HL-60/S4 (cell line): ENCODE measurements around the gene GTPBP10.
"Not testable (repeated sequence)": the region's sequence is repeated elsewhere in the genome, so short reads cannot be mapped to it uniquely, and the experiment has no call there.

Experiments
- in situ Hi-C: fragments of 300-500 bp; cut with MboI; formaldehyde crosslinking; loops from 2 replicates; pipeline ENCODE4 v1.14.3; 2022; ENCODE audit warnings: low sequenced_read_pairs

Gene GTPBP10, protein sequence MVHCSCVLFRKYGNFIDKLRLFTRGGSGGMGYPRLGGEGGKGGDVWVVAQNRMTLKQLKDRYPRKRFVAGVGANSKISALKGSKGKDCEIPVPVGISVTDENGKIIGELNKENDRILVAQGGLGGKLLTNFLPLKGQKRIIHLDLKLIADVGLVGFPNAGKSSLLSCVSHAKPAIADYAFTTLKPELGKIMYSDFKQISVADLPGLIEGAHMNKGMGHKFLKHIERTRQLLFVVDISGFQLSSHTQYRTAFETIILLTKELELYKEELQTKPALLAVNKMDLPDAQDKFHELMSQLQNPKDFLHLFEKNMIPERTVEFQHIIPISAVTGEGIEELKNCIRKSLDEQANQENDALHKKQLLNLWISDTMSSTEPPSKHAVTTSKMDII

DNA sequence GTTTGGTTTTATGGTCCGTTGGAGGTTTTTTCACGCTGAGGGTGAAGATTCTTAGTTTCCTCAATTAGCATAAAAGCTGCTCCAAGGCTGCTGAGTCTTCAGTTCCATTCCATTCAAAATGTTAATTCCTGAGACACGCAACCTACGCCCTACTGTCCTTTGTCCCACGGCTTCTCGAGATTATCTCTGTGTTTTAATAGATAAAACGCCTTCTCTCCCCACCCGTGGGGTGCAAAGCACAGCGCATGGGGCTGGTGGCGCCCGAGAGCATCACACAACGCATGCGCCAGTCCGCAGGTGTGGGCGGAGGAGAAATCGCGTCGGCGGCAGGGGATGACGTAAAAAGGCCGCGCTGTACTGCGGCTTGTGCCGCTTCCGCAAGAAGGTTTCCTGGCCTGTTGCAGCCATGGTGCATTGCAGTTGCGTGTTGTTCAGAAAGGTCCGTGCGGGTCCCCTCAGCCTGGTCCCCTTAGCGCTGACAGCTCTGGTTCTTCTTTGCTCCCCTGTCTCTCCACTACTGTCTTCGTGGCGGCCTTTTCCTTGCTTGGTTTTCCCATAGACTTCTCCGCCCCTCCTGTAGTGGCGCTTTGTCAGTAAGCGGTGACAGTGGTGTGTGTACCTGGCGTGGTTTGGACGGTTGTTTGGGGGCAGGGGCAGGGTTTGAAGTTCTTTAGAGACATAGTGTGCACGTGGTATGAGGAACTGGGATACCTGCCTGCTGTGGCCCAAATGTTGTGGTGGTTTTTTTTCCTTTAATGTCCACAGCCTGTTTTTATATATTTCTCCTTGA, at the start of gene GTPBP10:
Gene GTPBP10, plus strand, starts transcription at position 381 of the 790 bp plus-strand sequence. Its CDS starts 26 bp downstream, at position 407.
- in situ Hi-C loops: no loop called here

DNA sequence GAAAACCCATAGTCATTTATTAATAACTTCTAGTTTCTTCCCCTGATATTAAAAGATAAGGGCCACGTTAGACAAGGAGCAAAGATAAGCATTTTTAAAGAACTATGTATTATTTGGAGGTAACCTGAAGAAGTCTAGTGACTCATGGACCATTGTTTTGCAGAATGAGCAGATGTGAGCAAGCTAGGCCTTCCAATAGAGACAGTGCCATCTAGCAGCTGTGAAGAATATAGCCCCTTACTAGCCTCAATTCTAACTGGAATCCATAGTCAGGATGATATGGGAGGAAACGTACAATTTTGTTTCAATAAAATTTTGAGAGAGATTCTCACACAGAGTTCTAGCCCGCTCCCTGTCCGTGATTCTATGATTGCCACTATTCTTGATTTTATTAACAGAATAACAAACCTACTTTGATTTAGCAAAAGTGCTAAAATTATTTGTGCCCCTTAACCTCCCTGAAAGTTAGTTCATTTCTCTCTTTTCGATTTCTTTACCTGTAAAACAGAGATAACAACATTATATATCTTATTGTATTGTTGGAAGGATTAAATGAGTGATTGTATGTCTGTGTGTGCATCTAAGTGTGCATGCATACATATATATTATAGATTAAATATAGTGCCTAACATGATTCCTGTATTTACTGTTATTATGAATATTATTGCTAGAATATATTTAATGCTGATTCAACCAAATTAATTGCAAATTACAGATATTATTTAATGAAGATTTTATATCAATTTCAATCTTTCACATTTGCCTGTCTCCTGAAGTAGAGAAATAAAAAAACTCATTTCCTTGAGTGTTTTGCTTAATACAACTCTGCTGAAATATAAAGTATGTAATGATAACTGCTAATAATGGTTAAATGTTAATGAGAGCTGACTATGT, 48.1 kb upstream of the GTPBP10 start:
- in situ Hi-C loops: no loop called here

DNA sequence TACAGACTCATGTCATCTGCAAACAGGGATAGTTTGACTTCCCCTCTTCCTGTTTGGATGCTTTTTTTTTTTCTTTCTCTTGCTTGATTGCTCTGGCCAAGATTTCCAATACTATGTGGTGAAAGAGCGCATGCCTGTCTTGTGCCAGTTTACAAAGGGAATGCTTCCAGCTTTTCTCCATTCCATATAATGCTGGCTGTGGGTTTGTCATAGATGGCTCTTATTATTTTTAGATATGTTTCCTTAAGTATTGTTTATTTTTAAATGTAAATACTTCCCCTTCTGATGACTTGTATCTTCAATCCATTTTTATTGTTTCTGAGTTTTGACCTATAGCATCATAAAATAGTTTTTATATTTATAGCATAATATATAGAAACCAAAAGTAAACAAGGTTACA, 43.3 kb upstream of the GTPBP10 start:
- in situ Hi-C loops: no loop called here

DNA sequence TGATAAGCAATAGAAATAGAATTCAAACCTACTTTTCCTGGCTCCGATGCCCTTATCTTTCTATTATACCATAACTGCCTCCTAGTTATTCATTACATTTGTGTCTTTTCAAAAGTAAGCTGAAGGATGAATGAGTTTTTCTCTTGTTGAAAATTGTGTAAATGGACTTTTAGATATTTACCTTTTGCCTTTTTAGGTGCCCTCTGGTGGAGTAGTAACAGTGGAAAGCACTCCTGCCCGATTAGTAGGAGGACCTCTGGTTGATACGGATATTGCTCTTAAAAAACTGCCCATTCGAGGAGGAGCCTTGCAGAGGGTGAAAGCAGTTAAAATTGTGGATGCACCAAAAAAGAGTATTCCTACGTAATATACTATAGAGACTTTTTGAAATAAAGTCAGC, 36.6 kb upstream of the GTPBP10 start:
- in situ Hi-C loops: no loop called here

DNA sequence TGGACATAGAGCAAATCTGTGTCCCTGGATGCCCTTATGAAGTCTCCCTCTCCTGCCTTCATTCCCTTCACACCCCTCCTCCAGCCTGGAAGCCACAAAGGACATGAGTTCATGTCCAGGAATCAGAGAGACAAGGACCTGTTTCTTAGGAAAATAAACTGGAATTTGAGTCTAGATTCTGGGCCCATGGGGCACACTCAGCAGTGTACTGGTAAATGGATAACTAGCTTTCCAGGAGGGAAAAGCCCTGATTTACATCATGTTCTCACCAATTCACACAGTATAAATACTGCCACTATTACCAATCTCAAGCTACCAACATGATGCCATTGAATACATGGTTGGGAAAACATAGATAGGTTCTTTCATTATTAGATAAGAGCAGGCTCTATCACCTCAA, 35.3 kb upstream of the GTPBP10 start:
- in situ Hi-C loops: no loop called here

DNA sequence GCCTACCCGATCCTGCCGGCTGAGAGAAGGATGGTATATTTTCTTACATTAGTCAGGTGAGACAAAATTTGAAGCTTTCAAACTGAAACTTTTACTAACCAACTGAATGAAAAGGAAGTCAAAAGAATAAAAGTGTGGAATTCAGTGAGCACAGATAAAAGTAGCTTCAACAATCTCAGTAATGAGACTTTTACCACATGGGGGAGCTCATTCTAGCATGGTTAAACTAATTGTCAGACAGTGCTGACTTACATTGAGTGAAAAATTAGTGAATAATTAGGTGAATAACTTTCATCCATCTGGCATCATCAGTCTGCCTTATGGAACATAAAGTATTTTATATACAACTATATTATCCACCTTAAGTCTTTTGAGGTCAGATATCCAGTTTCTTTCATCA, 33.8 kb upstream of the GTPBP10 start:
- in situ Hi-C loops: no loop called here

DNA sequence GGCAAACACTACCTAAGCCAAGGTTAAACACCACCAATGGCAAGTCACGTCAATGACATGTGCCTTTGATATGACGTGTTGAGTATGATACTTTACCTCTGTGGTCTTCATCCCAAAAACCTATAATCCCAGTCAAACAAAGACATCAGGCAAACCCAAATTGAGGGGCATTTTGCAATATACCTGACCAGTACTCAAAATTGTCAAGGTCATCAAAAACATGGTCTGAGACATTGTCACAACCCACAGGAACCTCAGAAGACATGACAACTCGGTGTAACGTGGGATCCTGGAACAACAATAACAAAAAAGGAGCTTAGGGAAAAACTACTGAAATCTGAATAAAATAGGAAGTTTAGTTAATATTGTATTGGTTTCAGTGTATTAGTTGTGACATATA, 32.6 kb upstream of the GTPBP10 start:
- in situ Hi-C loops: no loop called here

DNA sequence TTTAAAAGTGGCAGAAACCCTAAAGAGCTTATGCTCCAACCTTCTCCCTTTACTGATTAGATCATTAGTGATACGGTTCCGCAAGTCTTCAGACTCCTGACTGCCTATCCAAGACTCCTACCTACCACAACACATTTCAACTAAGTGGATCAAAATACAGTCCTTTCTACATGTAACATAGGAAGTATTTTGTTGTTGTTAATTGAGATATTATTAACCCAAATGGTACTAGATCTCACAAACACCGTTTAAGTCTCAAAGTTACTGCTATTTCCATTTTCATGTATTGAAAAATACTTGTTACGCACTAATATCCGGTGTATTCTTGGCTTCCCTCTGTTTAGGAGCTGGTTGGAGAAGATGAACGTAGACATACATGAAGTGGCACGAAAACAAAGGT, 26.5 kb upstream of the GTPBP10 start:
- in situ Hi-C loops: no loop called here

DNA sequence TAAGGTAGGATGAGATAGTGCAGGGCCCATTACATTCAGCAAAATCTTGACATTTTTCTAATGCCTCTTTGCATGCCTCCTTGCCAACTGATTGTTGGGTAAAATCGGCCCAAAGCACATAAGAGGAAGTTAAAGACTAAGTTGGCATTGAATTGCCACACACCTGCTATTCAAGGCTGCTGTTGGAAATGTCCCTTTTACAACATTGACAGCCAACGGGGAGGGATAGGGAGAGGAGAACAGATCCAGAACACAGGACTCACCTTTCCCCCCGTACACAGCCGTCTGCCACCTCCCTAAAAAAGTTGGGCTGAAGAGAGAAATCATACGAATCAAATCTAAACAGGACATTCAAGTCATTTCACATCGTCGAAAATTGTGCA, 26.1 kb upstream of the GTPBP10 start:
- in situ Hi-C loops: no loop called here

DNA sequence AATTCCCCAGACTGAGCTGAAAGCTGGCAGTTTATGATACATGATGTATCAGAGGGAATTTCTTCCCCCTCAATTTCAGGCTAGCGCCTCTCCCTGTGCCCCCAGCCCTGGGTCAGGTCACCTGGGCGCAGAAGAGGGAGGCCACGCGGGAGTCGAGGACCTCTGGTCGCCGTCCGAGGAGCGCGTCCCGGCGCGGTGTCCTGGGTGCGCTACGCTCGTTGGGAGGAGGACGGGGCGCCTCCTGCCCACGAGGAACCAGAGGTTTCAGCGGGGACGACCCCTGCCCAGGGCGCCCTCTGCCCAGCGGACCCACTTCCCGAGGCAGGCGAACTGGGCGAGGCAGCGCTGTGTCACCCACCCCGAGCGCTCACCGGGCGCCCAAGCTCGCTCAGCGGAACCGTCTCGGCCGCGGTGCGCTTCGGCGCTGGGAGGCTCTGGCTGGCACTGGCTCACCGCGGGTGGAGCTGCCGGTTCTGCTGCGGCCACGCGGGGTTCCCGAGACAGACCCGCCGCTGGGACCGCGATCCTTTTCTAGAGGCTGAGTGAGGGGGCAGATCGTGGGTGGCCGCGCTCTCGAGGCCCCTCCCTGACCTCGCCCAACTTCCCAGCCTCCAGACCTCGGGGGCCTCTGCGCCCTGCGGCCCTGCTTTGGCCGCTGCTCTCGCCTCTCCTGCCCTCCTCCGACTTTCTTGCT, 25.6 kb upstream of the GTPBP10 start, which contains the start of gene FAM237B:
Gene FAM237B, minus strand, starts transcription at position 504 of the 694 bp plus-strand sequence. CDS start 1,556 bp downstream, outside the sequence.
- in situ Hi-C loops: no loop called here

DNA sequence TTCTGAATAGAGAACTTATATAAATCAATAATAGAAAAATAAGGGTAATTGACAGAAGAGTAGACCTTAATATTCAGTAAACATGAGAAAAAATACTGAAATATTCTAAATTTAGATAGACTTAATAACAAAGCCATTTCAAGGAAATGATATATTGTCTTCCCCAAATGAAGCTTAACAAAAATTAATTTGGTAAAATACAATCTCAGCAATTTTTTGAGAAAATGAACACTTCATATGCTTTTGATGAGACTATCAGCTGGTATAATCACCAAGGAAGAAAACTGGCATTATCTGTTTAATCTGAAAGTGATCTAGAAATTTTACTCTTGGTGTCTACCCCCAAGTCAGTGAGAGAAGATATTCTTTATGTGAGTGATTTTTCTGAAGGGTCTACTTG, 23.7 kb upstream of the GTPBP10 start:
- in situ Hi-C loops: no loop called here

DNA sequence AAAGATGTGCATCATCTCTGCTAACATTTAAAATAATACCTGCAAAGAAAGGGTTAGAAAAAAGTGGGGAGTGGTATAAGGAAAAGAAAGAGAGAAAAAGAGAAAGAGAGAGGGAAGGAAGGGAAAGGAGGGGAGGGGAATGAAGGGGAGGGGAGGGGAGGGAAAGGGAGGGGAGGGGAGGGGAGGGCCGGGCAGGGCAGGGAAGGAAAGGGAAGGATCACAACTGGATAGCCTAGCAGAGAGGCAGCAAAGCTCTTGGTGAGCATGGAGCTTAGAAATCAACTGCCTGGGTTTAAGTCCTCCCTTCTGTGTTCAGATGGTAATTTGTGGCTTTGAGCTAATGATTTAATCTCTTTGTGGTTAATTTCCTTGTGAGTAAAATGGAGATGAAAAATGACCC, 20.0 kb upstream of the GTPBP10 start:
- in situ Hi-C loops: no loop called here

DNA sequence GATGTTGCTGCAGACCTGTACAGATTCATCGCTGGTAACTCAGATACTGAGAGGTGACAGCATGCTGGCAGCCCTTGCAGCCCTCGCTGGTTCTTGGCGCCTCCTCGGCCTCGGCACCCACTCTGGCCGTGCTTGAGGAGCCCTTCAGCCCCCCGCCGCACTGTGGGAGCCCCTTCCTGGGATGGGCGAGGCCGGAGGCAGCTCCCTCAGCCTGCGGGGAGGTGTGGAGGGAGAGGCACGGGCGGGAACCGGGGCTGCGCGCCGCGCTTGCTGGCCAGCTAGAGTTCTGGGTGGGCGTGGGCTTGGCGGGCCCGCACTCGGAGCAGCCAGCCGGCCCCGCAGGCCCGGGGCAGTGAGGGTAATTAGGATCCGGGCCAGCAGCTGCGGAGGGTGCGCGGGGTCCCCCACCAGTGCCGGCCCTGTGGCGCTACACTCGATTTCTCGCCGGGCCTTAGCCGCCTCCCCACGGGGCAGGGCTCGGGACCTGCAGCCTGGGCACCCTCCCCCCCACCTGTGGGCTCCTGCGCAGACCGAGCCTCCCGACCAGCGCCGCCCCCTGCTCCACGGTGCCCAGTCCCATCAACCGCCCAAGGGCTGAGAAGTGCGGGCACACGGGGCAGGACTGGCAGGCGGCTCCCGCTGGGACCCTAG, 12.2 kb upstream of the GTPBP10 start:
- in situ Hi-C loops: no loop called here

DNA sequence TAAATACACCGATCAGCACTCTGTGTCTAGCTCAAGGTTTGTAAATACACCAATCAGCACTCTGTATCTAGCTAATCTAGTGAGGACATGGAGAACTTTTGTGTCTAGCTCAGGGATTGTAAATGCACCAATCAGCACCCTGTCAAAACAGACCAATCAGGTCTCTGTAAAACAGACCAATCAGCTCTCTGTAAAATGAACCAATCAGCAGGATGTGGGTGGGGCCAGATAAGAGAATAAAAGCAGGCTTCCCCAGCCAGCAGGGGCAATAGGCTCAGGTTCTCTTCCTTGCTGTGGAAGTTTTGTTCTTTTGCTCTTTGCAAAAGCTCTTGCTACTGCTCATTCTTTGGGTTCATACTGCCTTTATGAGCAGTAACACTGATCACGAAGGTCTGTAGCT, 11.6 kb upstream of the GTPBP10 start:
- in situ Hi-C loops: not testable (repeated sequence)

DNA sequence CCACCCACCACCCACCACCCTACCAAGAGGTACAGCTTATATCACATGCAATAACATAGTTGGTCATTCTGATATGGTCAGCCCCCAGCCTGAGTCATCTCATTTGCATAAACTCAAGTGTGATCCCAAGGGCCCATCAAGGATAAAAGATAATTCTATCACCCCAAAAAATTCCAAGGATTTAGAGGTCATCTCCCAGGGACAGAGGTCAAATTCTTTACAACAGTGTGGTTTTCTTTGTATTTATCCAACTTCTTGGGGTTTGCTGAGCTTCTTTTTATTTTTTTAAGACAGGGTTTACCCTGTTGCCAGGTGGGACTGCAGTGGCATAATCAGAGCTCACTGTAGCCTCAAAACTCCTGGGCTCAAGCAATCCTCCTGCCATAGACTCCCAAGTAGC, 9.4 kb upstream of the GTPBP10 start:
- in situ Hi-C loops: no loop called here

DNA sequence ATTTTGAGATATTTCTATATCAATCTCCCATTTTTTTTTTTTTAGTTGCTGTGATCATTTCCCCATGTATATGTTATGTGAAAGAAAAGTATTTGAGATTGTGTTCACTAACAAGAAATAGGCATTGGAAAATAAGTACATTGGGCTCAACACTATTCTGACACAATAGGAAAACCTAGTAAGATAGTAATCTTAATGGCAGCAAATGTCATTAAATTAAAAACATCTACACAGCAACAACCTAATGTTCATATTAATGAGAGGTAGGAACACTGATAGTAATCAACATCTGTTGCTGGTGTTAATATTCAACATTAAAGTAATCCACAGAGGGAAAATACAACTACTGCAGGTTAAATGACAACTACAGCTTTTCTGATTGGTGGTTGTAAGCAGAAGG, 1.5 kb upstream of the GTPBP10 start:
- in situ Hi-C loops: no loop called here

DNA sequence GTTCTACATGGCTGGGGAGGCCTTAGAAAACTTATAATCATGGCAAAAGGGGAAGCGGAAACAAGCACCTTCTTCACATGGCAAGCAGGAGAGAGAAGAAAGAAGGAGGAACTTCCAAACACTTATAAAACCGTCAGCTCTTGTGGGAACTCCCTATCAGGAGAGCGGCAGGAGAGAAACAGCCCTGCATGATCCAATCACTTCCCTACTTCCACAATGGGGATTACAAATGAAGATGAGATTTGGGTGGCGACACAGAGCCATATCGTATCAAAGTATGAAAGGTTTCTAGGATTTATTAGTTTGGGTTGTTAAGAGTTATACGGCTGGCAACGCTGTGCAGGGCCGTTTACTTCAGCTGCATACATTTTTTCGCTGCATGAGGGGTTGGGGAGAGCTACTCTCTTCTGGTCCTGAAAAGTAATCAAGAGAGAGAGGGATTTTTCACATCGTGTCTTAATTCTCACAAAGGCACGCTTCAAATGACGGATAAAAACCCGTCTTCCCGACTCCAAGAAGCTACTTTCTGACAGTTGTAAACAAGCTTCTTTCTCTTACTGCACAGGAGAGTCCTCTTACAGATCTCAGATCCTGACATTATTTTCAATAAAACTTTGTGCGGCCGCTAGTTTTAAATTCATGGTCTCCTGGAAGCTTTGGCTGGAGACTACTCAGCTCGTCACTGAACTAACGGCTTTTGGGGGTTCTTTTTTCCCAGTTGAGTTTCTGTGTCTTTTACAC, 751 bp upstream of the GTPBP10 start:
- in situ Hi-C loops: no loop called here

DNA sequence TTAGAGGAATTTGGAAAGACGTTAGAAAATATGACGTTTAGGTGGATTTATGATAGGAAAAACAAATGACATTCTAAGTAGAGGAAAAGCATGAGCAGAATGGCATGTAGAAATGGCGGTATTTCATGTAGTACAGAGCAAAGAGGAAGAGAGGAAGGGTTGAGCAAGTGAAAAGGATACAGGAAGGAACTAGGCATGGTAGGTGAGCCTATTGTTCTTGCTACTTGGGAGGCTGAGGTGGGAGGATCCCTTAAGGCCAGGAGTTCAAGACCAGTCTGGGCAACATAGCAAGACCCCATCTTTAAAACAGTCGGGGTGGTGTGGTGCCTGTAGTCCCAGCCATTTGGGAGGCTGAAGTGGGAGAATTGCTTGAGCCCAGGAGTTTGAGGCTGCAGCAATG, 1.2 kb downstream of the GTPBP10 start:
- in situ Hi-C loops: no loop called here

DNA sequence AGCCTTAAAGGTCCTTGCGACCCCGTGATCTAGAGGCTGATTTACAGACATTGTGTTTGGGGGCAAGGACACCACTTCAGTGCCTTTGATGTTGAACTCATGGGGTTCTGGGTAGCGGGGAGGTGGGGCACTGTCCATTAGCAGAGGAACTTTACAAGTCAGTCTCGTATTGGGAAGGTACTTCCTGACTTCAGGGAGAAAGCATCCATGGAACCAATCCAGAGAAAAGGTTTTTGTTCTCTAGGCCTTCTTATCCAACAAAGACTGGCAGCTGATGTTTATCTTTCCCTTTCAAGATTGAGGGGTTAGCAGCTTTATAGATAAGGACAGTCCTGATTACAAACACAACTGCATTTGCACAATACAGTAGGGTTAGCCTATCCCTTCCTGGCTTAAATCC, 2.8 kb downstream of the GTPBP10 start:
- in situ Hi-C loops: no loop called here
